ENCODE results near the gene BUB1. TPM values are rescaled to one million over a fixed set of nuclear protein-coding genes. Genes with fewer than 3 reads are reported as not detected.
"Not testable (repeated sequence)": the region's sequence is repeated elsewhere in the genome, so short reads cannot be mapped to it uniquely, and the experiment has no call there.

Gene BUB1
- total and polyA plus RNA-seq, 7 donors = 0.06 to 0.69 (median 0.17) TPM

- WGBS, 3 donors = no CpG with 5 or more reads among the region's 8 CpGs
These were observed 68.9 kb downstream of the BUB1 start for GRCh38 chr2:110608788-110609502.

GRCh38 chr2:110605057-110605456, 72.8 kb downstream of the BUB1 start:
- H3K9me3 ChIP-seq; H3K27ac ChIP-seq; ATAC-seq; H3K4me1 ChIP-seq; H3K4me3 ChIP-seq; H3K36me3 ChIP-seq (ENCODE audit: insufficient read depth in 1 of 2, low read depth in 1 of 2); intact Hi-C loops (cut with DNase I); DNase-seq; H3K27me3 ChIP-seq (ENCODE audit: insufficient read depth in 3 of 3, low read length in 2 of 3): not testable (repeated sequence)
- WGBS, 3 donors = 63 to 74% (median 63%) methylated on average over 6 to 10 of the region's 12 CpGs

More at GRCh38 chr2:110608788-110609502, 68.9 kb downstream of the BUB1 start:
- intact Hi-C loops (cut with DNase I); H3K4me1 ChIP-seq; H3K9me3 ChIP-seq; ATAC-seq; H3K27me3 ChIP-seq (ENCODE audit: insufficient read depth in 3 of 3, low read length in 2 of 3); DNase-seq; H3K4me3 ChIP-seq; H3K36me3 ChIP-seq (ENCODE audit: insufficient read depth in 1 of 2, low read depth in 1 of 2); H3K27ac ChIP-seq: not testable (repeated sequence)

GRCh38 chr2:110603917-110604591, 73.8 kb downstream of the BUB1 start:
- WGBS, 3 donors = no CpG with 5 or more reads among the region's 8 CpGs
- H3K9me3 ChIP-seq; intact Hi-C loops (cut with DNase I); DNase-seq; H3K27me3 ChIP-seq (ENCODE audit: insufficient read depth in 3 of 3, low read length in 2 of 3); ATAC-seq; H3K27ac ChIP-seq; H3K36me3 ChIP-seq (ENCODE audit: insufficient read depth in 1 of 2, low read depth in 1 of 2); H3K4me3 ChIP-seq; H3K4me1 ChIP-seq: not testable (repeated sequence)

- H3K36me3 ChIP-seq (ENCODE audit: insufficient read depth in 1 of 2, low read depth in 1 of 2); intact Hi-C loops (cut with DNase I); H3K9me3 ChIP-seq; DNase-seq; H3K4me3 ChIP-seq; ATAC-seq; H3K27me3 ChIP-seq (ENCODE audit: insufficient read depth in 3 of 3, low read length in 2 of 3); H3K27ac ChIP-seq; H3K4me1 ChIP-seq: not testable (repeated sequence)
- WGBS, 3 donors = 88 to 98% (median 92%) methylated on average over 5 of the region's 9 CpGs
These were observed 75.7 kb downstream of the BUB1 start for GRCh38 chr2:110602139-110602538.

GRCh38 chr2:110591973-110592372, 85.9 kb downstream of the BUB1 start:
- H3K9me3 ChIP-seq; ATAC-seq; H3K4me1 ChIP-seq; H3K36me3 ChIP-seq (ENCODE audit: insufficient read depth in 1 of 2, low read depth in 1 of 2); H3K4me3 ChIP-seq; DNase-seq; H3K27me3 ChIP-seq (ENCODE audit: insufficient read depth in 3 of 3, low read length in 2 of 3); intact Hi-C loops (cut with DNase I); H3K27ac ChIP-seq: not testable (repeated sequence)
- WGBS, 3 donors = no CpG with 5 or more reads among the region's 2 CpGs

GRCh38 chr2:110589677-110590330, 88.1 kb downstream of the BUB1 start:
- H3K4me1 ChIP-seq; intact Hi-C loops (cut with DNase I): not testable (repeated sequence)
- WGBS, 3 donors = no CpG with 5 or more reads among the region's 15 CpGs

GRCh38 chr2:110588520-110588919, 89.3 kb downstream of the BUB1 start:
- H3K4me3 ChIP-seq; H3K4me1 ChIP-seq; intact Hi-C loops (cut with DNase I); H3K36me3 ChIP-seq (ENCODE audit: insufficient read depth in 1 of 2, low read depth in 1 of 2); H3K27ac ChIP-seq; DNase-seq; H3K9me3 ChIP-seq; H3K27me3 ChIP-seq (ENCODE audit: insufficient read depth in 3 of 3, low read length in 2 of 3); ATAC-seq: not testable (repeated sequence)
- WGBS, 3 donors = no CpG with 5 or more reads among the region's 1 CpG

More at GRCh38 chr2:110589677-110590330, 88.1 kb downstream of the BUB1 start:
- H3K27ac ChIP-seq; H3K27me3 ChIP-seq (ENCODE audit: insufficient read depth in 3 of 3, low read length in 2 of 3); H3K4me3 ChIP-seq; DNase-seq; ATAC-seq; H3K36me3 ChIP-seq (ENCODE audit: insufficient read depth in 1 of 2, low read depth in 1 of 2); H3K9me3 ChIP-seq: not testable (repeated sequence)

Other genes starting within 250 kb of the BUB1 start
- gene LIMS4, start 205.2 kb downstream of the BUB1 start, total RNA-seq = 1 to 10 TPM; 1.6 to 6.4 (median 5.2) TPM
- gene LIMS4, start 205.2 kb downstream of the BUB1 start, polyA plus RNA-seq = 10 to 100 TPM in 1 of 3 donors, 1 to 10 TPM in 1, not detected in 1; 1.7 to 16.9 TPM
- gene RGPD6, start 100.8 kb downstream of the BUB1 start, total RNA-seq = 10 to 100 TPM in 3 of 4 donors, 1 to 10 TPM in 1; 8.3 to 27.7 (median 23.8) TPM
- gene RGPD6, start 100.8 kb downstream of the BUB1 start, polyA plus RNA-seq = 10 to 100 TPM in 1 of 3 donors, 1 to 10 TPM in 2; 4.4 to 18.6 (median 6.1) TPM
- gene ACOXL, start 54.5 kb upstream of the BUB1 start, total RNA-seq = not detected
- gene ACOXL, start 54.5 kb upstream of the BUB1 start, polyA plus RNA-seq = under 1 TPM in 1 of 3 donors, not detected in 2; 0.01 TPM

Measured in psoas muscle (tissue), 8 donors.